UCSD-AML1 (cell line): ENCODE data around the gene MRPL41.
"Not testable (repeated sequence)": the region's sequence is repeated elsewhere in the genome, so short reads cannot be mapped to it uniquely, and the experiment has no call there.

Source experiments
- DNase-seq: peaks from one replicate; lab custom pipeline; 2025; ENCODE audit not compliant: unreplicated experiment; lab: John Stamatoyannopoulos, UW

MRPL41 gene

DNA sequence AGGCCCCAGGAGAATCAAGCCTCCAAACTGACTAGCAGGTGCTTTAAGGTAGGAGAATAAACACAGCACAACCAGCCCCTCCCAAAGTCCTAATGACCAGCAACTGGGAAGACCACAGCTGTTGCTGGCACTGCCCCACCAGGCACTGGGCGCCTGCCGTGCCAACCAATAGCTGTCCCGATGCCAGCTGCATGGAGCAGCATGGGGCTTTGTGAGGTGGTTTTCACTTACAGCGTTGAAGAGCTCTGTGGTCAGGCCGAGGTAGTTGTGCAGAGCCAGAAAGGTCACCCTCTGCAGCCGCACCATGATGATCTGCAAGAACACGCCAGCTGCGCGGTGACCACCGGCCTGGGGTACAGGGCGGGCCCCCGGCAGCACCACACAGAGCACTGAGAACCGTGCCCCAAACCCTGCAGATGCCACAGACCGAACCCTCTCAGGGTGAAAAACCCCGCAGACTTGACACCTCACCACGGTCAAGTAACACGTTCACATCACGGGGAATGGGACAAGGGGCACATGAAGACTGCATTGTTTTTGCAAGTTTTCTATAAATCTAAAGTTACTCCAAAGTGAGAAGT, 30.2 kb upstream of the MRPL41 start:
- DNase-seq: no peak

DNA sequence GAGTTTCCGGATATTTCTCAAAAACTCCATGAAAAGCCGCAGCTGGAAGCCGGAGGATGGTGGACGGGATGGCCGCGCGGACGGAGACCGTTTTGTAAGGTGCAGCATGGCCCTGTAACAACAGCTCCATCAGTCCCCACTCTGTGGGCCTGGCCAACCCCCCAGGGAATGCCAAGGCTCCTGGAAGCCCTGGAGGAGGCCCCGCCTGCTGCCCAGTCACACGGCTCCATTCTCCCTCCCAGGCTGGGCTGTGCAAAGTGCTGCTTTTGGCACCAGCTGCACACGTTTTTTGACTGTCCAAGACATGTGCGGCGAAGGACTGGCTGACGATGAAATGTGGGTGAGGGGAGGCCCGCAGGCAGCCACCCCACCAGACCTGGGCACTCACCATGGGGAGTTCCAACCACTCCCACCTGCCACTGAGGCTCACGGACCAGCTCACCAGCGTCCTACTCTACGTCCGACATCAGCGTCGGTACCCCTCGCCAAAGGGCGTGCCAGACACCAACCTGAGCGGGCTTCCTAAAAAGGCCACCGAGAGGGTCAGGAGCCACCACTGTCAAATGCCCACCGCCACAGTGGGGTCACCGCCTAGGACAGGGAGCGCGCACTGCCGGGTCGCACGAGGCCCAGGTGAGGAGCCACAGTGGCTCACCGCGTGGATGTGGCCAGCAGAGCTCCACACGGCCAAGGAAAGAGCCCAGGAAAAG, 28.8 kb upstream of the MRPL41 start:
- DNase-seq: no peak

DNA sequence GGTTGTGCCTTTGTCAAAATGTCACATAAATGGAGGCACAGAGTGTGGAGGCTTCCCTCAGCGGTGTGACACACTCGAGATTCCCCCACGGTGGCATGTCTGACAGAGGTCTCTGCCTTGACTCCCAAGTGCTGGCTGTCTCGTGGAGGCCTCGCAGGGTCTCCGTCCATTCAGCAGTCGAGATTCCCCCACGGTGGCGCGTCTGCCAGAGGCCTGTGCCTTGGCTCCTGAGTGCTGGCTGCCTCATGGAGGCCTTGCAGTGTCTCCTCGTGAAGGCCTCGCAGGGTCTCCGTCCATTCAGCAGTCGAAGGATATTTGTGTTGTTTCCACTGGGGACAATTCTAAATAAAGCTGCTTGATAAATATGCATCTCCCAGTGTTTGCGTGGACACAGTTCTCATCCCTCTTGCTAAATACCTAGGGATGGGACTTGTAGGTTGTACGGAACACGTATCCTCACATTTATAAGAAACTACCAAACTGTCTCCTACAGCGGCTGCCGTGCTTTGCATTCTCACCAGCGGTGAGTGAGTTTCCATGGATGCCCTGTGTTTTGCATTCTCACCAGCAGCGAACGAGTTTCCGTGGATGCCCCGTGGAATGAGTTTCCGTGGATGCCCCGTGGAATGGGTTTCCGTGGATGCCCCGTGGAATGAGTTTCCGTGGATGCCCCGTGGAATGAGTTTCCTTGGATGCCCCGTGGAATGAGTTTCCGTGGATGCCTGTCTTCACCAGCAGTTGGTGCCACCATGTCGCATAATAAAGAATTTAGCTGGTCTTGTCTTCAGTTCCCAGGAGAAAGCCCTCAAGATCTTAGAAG, 27.3 kb upstream of the MRPL41 start:
- DNase-seq: no peak

DNA sequence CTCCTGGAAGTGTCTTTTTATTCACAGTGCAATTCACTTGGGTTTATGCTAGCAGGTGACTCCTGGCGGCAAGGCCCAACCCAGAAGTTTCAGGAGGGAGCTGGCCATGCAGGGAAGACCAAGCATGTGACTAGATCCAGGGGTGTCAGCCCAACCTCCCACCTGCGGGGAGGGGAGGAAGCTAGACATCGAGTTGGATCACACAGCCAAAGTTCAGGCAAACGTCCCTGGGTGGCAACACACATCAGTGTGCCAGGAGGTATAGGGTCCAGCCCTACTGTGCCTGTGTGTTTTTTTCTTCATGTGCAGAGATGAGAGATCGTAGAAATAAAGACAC, 26.7 kb upstream of the MRPL41 start:
- no peak for DNase-seq

DNA sequence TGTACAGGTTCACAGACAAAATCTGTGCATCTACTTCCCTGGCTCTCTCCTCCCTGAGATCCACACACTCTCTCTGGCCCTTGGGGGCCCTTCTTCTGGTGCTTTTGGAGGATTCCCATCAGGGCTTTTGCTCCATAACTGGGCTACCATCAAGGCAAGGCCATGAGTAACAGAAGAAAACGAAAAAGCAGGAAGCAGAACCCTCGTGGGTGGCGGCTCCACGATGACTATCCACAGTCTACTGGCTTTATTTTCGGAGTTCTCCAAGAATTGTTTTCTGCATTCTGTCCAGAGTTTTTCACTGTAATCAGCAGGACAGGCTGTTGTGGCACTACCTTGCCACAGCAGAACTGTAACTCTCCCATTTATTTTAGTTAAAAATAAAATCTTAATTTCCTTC, 21.3 kb upstream of the MRPL41 start:
- no peak for DNase-seq

DNA sequence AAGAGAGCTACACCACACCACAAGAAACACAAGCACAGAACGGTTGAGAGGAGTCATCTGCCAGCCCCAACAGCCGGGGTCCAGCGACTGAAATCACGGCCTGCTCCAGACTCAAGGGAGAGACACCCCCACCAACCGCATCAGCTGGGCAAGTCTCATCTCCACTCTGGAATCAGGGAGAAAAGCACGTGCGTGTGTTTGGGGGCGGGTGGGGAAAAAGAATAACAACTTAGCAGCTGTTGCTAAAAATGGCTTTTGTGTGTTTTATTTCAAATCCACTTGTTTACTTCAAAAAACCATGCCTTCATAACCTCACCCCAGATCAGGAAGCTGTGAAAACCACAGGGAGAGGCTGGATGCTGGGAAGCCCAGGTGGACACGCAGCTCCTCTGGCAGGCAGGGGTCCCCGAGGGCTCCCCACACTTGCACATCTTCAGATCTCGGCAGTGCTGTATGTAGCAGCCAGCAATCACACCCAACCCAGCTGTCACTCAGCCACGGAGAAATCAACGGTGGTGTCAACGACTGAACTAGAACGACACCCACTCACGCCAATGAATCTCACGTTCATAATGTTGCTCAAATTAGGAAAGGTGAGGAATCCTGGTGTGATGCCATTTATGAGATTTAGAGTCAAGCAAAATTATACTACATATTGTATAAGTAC, 20.4 kb upstream of the MRPL41 start:
- no peak for DNase-seq

DNA sequence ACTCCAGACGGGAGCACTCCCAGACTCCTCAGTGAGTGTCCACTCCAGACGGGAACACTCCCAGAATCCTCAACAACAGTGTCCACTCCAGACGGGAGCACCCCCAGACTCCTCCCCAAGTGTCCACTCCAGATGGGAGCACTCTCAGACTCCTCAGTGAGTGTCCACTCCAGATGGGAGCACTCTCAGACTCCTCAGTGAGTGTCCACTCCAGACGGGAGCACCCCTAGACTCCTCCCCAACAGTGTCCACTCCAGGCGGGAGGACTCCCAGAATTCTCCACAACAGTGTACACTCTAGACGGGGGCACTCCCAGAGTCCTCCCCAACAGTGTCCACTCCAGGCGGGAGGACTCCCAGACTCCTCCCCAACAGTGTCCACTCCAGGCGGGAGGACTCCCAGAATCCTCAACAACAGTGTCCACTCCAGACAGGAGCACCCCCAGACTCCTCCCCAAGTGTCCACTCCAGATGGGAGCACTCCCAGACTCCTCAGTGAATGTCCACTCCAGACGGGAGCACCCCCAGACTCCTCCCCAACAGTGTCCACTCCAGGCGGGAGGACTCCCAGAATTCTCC, 18.7 kb upstream of the MRPL41 start:
- not testable (repeated sequence) for DNase-seq

DNA sequence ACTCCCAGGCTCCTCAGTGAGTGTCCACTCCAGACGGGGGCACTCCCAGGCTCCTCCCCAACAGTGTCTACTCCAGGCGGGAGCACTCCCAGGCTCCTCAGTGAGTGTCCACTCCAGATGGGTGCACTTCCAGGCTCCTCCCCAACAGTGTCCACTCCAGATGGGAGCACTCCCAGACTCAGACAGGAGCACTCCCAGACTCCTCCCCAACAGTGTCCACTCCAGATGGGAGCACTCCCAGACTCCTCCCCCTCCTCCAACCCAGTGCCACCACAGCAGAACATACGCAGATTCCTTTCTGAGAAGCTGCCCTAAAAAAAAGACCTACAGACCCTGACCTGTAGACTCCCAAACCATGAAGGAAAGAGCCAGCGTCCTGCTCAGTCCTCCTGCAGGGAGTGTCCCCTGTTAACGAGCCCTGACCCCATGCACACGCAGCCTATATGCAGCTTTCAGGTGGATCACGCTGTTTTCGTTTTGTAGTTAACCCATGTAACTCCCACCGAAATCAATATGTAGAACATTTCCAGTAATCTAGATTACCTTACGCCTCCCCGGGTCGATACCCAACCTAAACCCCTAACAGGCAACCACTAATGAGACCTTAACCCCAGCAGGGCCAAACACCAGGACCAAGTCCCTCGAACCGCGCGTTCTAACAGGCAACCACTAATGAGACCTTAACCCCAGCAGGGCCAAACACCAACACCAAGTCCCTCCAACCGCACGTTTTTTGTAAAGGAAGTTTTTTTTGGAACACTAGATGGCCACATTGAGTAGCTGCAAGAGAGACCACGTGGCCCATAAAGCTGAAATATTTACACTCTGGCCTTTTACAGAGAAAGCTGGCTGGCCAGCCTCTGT, 17.2 kb upstream of the MRPL41 start:
- DNase-seq: peak; percentile 39

DNA sequence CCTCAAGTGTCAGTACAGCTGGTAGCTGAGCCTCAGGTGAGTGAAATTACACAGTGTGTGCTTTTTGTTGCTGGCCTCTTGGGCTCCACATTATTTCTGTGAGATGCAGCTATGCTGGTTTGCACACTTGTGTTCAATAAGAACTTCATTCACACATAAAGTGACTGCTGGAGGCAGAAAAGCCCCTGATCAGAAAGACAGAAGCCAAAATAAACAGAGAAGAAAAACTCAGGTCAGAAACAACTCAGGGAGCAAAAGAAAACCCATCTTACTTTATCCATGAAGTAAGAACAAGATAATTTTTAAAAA, 16.6 kb upstream of the MRPL41 start:
- no peak for DNase-seq

DNA sequence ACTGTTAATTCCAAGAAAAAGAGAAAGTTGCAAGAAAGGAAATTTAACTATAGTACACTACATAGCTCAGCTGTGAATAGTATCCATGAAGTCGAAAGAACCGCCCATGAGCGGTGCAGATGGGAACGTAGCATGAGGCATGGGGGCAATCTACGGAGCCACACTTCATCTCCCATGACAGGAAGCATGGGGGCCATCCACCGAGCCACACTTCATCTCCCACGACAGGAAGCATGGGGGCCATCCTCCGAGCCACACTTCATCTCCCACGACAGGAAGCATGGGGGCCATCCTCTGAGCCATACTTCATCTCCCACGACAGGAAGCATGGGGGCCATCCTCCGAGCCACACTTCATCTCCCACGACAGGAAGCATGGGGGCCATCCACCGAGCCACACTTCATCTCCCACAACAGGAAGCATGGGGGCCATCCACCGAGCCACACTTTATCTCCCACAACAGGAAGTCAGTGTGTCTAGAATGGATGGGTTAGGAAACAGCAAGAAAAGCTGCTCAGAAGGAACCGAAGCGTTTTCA, 15.0 kb upstream of the MRPL41 start:
- DNase-seq: peak; percentile 68

DNA sequence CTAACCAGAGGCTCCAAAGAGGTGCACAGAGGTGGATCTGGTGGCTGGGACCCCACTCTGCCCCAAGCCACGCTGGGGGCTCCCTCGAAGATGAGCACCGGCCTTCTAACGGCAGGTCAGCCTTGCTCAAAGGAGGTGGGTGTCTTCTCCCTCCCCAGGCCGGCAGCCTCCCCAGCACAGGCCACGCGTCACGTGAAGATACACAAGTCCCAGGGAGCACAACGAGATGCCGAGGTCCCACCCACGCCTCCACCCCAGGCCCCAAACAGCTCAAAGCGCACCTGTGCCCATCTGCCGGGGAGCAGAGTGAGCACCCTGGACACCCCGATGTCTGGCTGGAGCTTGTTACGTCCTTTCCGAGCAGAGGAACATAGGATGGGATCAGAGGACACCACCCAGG, 13.6 kb upstream of the MRPL41 start:
- no peak for DNase-seq

DNA sequence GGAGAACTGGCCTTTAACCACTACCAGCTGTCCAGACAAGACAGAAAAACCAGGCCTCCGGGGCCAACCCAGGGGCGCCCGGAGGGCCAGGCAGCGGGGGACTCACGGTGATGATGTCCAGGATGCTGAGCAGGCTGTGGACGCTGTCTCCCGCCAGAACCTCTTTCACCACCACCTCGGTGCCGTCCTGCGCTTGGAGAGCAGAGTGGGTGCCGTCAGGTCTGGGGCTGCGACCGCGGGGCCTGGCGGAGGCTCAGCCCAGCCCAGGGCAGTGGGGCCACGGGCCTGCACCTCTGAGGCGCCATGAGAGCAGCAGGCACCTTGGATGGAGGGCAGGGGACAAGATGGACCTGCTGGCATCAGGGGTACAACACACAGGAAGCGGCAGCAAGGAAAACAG, 11.1 kb upstream of the MRPL41 start:
- DNase-seq: no peak

DNA sequence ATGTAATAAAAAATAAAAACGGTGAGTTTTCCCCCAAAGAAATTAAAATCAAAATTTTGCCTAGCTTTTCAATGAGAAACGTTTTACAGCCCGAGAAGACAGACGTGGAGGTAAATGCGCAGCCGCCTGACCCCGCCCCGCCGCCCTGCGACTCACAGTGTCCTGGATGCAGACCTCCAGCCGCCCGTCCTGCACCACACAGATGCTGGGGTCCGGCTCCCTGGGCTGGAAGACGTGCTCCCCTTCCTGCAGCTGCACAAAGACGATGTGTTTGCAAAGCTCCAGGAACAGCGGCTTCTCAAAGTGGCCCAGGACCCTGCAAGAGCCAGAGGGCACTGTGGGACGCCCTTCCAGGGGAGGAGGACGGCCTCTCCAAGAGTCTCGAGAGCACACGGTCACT, 9.2 kb upstream of the MRPL41 start:
- no peak for DNase-seq

DNA sequence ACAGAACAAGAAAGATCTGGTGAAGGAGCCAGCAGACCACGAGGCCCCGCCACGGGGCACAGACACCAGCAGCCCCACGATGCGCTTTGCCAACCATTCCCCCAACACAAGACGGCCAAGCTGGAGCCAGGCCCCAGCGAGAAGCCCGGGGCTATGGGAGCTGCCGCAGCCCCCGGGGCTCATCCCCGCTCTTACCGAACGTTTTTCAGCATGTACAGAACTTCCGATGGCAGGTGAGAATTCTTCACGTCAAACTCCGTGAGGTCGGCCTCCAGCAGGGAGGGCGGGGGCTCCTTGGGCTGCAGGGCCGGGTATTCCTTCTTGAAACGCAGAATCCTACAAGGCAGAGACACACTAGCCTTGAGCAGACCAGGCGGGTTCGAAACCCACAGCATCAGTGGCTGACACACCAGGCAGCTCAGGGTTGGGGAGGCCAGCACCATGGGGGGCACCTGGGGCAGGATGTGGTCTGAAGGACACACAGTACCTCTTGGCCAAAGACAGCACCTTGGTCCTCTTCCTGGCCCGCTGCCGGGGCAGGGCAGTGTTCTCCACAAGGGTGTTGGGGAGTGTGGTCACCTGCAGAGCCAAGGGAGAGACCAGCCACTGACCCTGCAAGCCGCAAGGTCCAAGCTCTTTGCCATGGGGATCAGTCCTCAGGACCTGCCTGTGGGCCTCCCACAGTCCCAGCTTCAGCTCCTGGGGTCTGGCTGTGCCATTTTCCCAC, 8.3 kb upstream of the MRPL41 start:
- DNase-seq: no peak

DNA sequence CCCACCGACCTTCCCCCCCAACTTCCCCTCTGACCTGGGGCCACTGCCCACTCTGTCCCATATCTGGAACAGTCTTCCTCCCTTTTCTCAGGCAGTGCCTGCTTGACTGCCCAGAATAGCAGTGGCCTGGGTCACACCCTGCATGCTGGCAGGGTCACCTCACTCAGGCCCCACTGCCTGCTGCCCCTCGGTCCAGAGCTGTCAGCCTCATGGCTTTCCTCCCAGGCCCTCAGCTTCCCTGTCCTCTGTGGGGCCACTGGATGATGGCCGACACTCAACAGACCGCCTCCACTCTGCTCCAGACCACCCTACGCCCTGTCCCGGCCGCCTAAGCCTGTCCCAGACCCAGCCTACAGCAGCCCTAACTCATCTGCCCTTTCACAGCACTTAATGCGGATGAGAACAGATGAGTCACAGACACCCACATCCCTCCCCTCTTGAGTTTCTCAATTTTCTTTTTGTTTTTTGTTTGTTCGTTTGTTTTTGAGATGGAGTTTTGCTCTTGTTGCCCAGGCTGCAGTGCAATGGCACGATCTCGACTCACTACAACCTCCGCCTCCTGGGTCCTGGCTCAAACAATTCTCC, 7.4 kb upstream of the MRPL41 start:
- DNase-seq: no peak

DNA sequence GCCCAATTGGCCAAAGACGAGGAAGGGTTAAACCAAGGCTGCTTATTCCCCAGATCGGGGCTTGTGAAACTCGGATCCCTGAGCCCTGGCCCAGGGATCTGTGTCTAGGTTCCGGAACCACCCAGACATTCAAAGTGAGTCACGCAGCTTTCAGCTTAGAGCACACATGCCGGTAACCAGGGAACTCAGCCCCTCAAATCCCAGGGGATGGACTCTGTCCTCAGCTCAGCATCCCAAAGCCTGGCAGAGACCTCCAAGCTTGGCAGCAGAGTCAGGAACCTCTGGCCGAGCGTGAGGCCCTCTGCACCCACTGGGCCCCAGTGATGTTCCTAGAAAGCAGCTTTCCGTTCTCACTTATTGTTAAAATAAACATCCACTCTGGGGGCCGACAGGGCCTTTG, 6.6 kb upstream of the MRPL41 start:
- no peak for DNase-seq

DNA sequence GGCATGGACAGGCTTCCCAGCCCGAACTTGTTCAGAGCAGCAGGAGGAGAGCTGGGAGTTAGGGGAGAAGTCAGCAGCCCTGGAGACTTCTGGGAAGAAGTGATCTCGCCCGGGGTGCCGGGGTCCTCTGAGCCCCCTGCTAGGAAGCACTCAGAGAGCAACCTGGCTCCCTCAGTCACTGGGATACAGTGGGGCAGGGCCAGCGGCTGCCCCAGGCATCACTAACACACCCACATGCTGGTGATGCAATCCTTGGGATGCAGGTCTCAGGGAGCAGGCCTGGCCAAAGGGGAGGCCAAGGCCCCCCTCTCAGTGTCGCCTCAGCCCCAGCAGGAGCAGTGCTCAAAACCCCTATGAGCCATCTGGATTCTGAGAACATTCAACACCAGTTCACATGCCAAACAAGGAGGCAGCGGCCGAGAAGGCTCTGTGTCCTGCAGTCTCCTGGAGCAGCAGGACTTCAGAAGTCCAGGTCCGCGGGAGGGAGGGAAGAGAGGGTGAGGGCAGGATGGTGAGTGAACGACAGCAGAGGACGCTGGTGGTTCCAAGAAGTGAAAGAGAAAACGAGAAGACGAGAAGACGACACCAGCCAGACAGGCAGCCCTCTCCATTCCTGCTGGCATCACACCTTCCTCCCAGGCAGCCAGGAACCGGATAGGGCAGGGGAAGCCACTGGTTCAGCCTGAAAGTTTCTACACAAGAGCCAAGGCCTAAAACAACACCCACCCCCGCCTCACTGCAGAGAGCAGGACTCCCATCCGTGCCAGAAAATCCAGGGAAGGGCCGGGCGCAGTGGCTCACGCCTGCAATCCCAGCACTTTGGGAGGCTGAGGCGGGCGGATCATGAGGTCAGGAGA, 3.8 kb upstream of the MRPL41 start:
- DNase-seq: no peak

DNA sequence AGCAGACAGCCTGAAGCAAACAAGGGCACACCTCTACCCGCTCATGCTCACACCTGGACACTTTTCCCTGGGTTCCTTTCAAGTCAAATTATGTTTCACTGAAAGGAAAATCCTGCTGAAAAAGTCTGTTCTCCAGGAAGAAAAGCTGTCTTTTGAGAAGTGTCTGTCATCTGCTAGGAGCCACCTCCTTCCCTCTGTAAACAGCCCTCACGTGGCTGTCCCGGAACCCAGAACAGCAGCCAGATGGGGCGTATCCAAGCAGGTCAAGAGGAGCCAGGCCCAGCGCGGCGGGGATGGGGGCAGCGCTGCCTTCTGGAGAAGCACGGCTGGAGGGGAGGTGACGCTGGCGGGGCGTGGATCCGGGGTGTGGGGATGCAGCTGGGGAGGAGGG, 1.5 kb upstream of the MRPL41 start, which contains the start of gene PNPLA7:
Gene PNPLA7 (minus strand): TSS at position 172 of the 391 bp plus-strand sequence. CDS start 205 bp downstream, outside the sequence.
- peak; percentile 73 for DNase-seq

DNA sequence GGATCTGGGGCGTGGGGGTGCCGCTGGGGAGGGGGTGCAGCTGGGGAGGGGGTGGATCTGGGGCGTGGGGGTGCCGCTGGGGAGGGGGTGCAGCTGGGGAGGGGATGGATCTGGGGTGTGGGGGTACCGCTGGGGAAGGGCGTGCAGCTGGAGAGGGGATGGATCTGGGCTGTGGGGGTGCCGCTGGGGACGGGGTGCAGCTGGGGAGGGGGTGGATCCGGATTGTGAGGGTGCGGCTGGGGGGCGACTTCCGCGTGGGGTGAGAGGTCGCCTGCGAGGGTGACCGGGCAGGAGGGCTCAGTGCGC, 768 bp upstream of the MRPL41 start:
- not testable (repeated sequence) for DNase-seq
